Skin epidermis (tissue), 12 donors: ENCODE data around the gene ATP10B.

Source experiments
- H3K27ac ChIP-seq, 21 experiments: fragments of 200-600 bp; sonication (generic) in 11 of 21; one replicate each; pipeline ENCODE4 v1.5.0; 2020; ENCODE audit warnings: mild to moderate bottlenecking in 3 of 21, inconsistent platforms in 2 of 21, moderate library complexity in 2 of 21
- H3K4me3 ChIP-seq, 7 experiments: fragments of 200-600 bp; sonication (generic) in 2 of 7; one replicate each; pipeline ENCODE4 v1.5.0; 2020; ENCODE audit warnings: inconsistent platforms in 2 of 7, mild to moderate bottlenecking in 2 of 7, moderate library complexity in 1 of 7

ATP10B gene

GRCh38 chr5:160646033-160646432, 206.0 kb downstream of the ATP10B start:
- Histone ChIP-seq H3K27ac (no peak overlapping the region), H3K4me3 (no peak overlapping the region)

- Histone ChIP-seq H3K27ac (no peak overlapping the region), H3K4me3 (no peak overlapping the region)
Measured at GRCh38 chr5:160643616-160644240, 208.3 kb downstream of the ATP10B start.

- H3K27ac ChIP-seq = no peak overlapping the region
- no peak overlapping the region for H3K4me3 ChIP-seq
Measured at GRCh38 chr5:160641405-160641804, 210.6 kb downstream of the ATP10B start.

- Histone ChIP-seq H3K4me3 (no peak overlapping the region), H3K27ac (no peak overlapping the region)
Measured at GRCh38 chr5:160640406-160640805, 211.6 kb downstream of the ATP10B start.

- no peak overlapping the region for H3K4me3 ChIP-seq
Measured at GRCh38 chr5:160638161-160638742, 213.8 kb downstream of the ATP10B start.

GRCh38 chr5:160637357-160638090, 214.5 kb downstream of the ATP10B start:
- no peak overlapping the region for H3K4me3 ChIP-seq
- no peak overlapping the region for H3K27ac ChIP-seq

More at GRCh38 chr5:160638161-160638742, 213.8 kb downstream of the ATP10B start:
- H3K27ac ChIP-seq = no peak overlapping the region

- Histone ChIP-seq H3K27ac (no peak overlapping the region), H3K4me3 (no peak overlapping the region)
Measured at GRCh38 chr5:160635663-160636062, 216.3 kb downstream of the ATP10B start.

- H3K4me3 ChIP-seq = no peak overlapping the region
- no peak overlapping the region for H3K27ac ChIP-seq
Measured at GRCh38 chr5:160635046-160635445, 217.0 kb downstream of the ATP10B start.

- no peak overlapping the region for H3K27ac ChIP-seq
- H3K4me3 ChIP-seq = no peak overlapping the region
Measured at GRCh38 chr5:160629003-160629402, 223.0 kb downstream of the ATP10B start.

GRCh38 chr5:160628619-160628968, 223.4 kb downstream of the ATP10B start:
- H3K27ac ChIP-seq = no peak overlapping the region
- no peak overlapping the region for H3K4me3 ChIP-seq

GRCh38 chr5:160627921-160628618, 223.9 kb downstream of the ATP10B start:
- Histone ChIP-seq H3K4me3 (no peak overlapping the region), H3K27ac (no peak overlapping the region)

GRCh38 chr5:160626322-160626721, 225.7 kb downstream of the ATP10B start:
- no peak overlapping the region for H3K27ac ChIP-seq
- H3K4me3 ChIP-seq = no peak overlapping the region

- H3K4me3 ChIP-seq = no peak overlapping the region
- no peak overlapping the region for H3K27ac ChIP-seq
Measured at GRCh38 chr5:160621526-160621925, 230.5 kb downstream of the ATP10B start.

GRCh38 chr5:160620401-160620800, 231.6 kb downstream of the ATP10B start:
- Histone ChIP-seq H3K4me3 (no peak overlapping the region), H3K27ac (no peak overlapping the region)

GRCh38 chr5:160619381-160619780, 232.6 kb downstream of the ATP10B start:
- Histone ChIP-seq H3K4me3 (no peak overlapping the region), H3K27ac (no peak overlapping the region)

- Histone ChIP-seq H3K27ac (no peak overlapping the region), H3K4me3 (no peak overlapping the region)
Measured at GRCh38 chr5:160618286-160618685, 233.7 kb downstream of the ATP10B start.

- no peak overlapping the region for H3K27ac ChIP-seq
Measured at GRCh38 chr5:160616712-160617497, 235.1 kb downstream of the ATP10B start.

GRCh38 chr5:160614136-160614535, 237.9 kb downstream of the ATP10B start:
- H3K27ac ChIP-seq = no peak overlapping the region
- H3K4me3 ChIP-seq = no peak overlapping the region

More at GRCh38 chr5:160616712-160617497, 235.1 kb downstream of the ATP10B start:
- H3K4me3 ChIP-seq = no peak overlapping the region

- no peak overlapping the region for H3K27ac ChIP-seq
- H3K4me3 ChIP-seq = no peak overlapping the region
Measured at GRCh38 chr5:160605266-160605665, 246.7 kb downstream of the ATP10B start.

- no peak overlapping the region for H3K4me3 ChIP-seq
- H3K27ac ChIP-seq = no peak overlapping the region
Measured at GRCh38 chr5:160604484-160604883, 247.5 kb downstream of the ATP10B start.
